HG03575 (cell line): ENCODE results near the gene KLHL13.
"Not testable (repeated sequence)": the region's sequence is repeated elsewhere in the genome, so short reads cannot be mapped to it uniquely, and the experiment has no call there.

Experiments used
- ATAC-seq: cut with Tn5 transposase; IDR thresholded peaks from one replicate; pipeline ENCODE4 v1.9.1; 2021; ENCODE audit not compliant: unreplicated experiment, insufficient number of reproducible peaks, low FRiP score; ENCODE audit errors: extremely low read depth

KLHL13 gene, protein sequence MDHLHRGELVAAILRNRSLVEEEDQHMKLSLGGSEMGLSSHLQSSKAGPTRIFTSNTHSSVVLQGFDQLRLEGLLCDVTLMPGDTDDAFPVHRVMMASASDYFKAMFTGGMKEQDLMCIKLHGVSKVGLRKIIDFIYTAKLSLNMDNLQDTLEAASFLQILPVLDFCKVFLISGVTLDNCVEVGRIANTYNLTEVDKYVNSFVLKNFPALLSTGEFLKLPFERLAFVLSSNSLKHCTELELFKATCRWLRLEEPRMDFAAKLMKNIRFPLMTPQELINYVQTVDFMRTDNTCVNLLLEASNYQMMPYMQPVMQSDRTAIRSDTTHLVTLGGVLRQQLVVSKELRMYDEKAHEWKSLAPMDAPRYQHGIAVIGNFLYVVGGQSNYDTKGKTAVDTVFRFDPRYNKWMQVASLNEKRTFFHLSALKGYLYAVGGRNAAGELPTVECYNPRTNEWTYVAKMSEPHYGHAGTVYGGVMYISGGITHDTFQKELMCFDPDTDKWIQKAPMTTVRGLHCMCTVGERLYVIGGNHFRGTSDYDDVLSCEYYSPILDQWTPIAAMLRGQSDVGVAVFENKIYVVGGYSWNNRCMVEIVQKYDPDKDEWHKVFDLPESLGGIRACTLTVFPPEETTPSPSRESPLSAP

GRCh38 chrX:118116713-118117550 is at the start of gene KLHL13:
TSS of gene KLHL13 (minus strand) at chrX:118116810. CDS start at chrX:118028473, 88,337 bp downstream.
- ATAC-seq, result no peak

GRCh38 chrX:118164138-118164537 is 47.5 kb upstream of the KLHL13 start:
- no peak for ATAC-seq

- no peak for ATAC-seq
Observed at GRCh38 chrX:118156953-118157608, 40.5 kb upstream of the KLHL13 start.

- no peak for ATAC-seq
Observed at GRCh38 chrX:118156254-118156952, 39.8 kb upstream of the KLHL13 start.

DNA sequence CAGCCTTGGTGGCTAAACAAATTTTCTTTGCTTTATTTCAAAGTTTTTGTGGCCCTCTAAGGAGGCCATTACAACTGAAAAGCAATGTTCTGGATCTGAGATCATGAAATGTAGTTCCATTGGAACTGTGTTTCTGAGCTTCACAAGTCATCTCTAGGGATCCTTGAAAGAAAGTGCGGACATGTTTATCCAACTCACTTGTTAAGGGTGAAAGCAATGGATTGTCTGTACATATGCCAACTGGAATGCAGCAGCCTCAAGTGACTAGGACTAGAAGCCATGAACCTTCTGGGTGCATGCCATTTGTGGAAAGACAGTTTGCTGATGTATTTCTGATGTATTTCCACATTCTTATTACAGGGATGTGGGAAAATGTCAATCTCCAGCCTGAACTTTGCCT is 36.7 kb upstream of the KLHL13 start:
- no peak for ATAC-seq

- ATAC-seq, result no peak
Observed at GRCh38 chrX:118152721-118153120, 36.1 kb upstream of the KLHL13 start.

GRCh38 chrX:118148737-118149136 is 32.1 kb upstream of the KLHL13 start:
- ATAC-seq, result no peak

DNA sequence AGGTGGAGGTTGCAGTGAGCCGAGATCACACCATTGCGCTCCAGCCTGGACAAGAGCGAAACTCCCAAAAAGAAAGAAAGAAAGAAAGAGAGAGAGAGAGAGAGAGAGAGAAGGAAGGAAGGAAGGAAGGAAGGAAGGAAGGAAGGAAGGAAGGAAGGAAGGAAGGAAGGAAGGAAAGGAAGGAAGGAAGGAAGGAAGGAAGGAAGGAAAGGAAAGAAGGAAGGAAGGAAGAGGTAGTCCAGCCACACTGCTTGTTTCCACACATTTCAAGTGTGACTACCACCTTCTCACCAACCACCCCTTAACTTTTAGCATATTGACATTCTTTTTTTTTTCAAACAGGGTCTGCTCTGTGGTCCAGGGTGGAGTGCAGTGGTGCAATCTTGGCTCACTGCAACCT is 31.2 kb upstream of the KLHL13 start:
- ATAC-seq, result not testable (repeated sequence)

DNA sequence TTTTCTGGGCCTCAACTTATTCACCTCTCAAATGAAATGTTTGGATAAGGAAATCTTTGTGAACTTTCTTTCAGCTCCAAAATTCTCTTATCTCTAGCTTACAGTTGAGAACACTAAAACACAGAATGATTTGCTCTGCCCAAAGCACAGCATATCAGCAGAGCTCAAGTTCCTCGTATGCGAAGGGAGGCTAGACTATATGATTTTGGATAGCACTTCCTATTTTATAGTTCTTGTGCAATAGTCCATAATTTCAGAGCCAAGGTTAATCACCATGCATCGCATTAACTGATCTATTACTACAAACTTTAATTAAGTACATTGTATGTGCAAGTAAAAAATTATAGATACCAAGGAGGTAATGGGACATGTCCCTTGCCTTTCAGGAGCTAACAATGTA is 27.0 kb upstream of the KLHL13 start:
- ATAC-seq, result no peak

DNA sequence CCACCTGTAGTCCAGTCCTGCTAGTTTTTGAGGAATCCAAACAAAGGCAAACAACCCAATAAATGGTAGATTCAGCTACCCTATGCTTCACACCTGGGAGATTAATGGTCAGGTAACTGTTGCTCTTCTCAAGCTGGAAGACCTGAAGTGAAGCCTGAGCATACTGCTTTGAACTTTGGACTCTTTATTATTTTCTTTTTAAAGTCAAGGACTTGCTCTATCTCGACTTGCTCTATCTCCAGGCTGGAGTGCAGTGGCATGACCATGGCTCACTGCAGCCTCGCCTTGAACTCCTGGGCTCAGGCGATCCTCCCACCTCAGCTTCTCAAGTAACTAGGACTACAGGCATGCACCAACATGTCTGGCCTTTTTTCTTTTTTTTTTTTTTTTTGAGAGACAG is 14.7 kb upstream of the KLHL13 start:
- ATAC-seq, result no peak

DNA sequence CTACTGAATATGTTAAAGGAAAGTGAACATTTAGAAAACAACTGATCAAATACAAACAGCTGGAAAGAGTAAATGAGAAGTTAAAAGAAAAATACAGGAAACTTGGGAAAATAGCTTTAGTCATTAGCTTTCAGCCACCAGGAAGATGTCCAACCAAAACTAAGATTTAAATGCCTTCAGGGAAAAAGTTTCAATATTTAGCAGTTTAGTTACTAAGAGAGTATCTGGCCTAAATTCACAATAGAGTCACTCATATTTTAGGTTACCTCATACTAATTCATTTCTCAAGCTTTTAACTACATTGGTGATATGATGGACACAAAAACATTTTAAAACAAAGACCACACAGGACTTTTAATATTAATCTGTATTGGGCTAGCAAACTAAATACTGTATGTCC is 13.1 kb upstream of the KLHL13 start:
- no peak for ATAC-seq

DNA sequence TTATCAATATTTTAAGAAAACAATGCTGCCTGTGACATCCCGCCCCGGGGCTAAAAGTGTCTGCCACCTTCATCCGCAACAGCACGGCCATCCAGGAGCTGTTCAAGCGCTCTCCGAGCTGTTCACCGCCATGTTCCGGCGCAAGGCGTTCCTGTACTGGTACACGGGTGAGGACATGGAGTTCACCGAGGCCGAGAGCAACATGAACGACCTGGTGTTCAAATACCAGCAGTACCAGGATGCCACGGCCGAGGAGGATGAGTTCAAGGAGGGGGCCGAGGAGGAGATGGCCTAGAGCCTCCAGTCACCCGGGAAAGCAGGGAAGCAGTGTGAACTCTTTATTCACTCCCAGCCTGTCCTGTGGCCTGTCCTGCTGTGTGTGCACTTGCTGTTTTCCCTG is 12.1 kb upstream of the KLHL13 start:
- no peak for ATAC-seq

GRCh38 chrX:118126286-118126685 is 9.7 kb upstream of the KLHL13 start:
- no peak for ATAC-seq

- not testable (repeated sequence) for ATAC-seq
Observed at GRCh38 chrX:118124243-118124642, 7.6 kb upstream of the KLHL13 start.

GRCh38 chrX:118117741-118118140 is 1.1 kb upstream of the KLHL13 start:
- no peak for ATAC-seq

DNA sequence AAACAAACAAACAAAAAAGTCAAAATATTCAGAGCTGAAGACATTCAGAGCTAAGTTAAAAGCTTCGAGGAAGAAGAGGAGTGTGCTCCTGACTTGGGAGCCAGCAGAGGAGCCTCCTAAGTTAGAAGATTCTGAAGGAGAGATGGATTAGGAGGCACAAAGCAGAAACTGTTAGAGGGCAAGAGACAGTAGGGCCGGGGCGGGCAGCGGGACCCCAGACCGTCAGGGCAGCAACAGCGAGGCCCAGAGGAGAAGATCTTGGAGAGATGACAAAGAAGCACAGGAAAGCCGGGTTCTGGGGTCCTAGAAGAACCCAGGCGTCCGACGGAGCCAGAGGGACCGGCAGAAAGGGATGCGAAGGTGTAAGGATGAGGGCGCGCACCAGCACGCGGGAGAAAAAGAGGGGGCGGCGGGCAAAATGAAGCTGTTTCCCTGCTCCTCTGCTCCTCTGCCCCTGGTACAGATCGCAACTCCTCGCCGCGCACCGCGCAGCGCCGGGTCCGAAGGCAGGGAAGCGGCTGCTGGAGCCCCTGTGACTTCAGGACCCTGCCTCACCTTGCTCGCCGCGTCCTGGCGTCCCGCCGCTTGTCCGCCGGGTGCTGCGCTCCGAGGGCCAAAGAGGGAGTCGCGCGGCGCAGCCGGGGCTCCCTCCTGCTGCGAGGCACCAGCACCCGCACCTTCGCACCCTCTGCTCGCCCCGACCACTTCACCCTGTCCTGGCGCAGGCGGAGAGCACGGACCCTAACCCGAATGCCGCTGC is 477 bp downstream of the KLHL13 start:
- ATAC-seq, result no peak

- no peak for ATAC-seq
Observed at GRCh38 chrX:118114971-118115370, 1.6 kb downstream of the KLHL13 start.

DNA sequence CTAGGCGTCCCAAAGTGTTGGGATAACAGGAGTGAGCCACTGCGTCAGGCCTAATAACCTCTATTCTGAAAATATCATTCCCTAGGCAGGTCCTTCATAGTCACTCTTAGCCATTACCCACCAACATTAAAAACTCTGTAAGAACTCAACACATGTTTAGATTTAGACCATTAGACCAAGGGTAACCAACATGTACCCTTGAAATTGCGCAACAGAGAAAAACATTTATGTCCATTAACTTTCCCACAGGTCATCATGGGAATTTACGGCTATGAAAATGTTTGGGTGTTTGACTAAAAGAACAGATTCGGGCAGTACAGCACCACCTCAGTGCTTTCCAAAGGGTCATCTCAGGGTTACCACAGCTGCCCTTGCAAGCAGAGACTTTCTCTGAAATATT is 7.5 kb downstream of the KLHL13 start:
- no peak for ATAC-seq
